GM12873 (cell line): Measurements from ENCODE around the gene EFTUD2.

Experiments used
- CTCF ChIP-seq: IDR thresholded peaks from 2 replicates; pipeline ENCODE4 v1.5.1; 2012; ENCODE audit warnings: low read depth, mild to moderate bottlenecking, moderate library complexity, low read length, control low read depth; ENCODE audit not compliant: insufficient read depth; ENCODE audit errors: missing control alignments

EFTUD2 gene

GRCh38 chr17:44912763-44913544 is 13.7 kb upstream of the EFTUD2 start:
- TF ChIP-seq CTCF = no peak

- TF ChIP-seq CTCF = peak; percentile 57
These were observed 12.1 kb upstream of the EFTUD2 start for GRCh38 chr17:44911133-44912001.

- no peak for TF ChIP-seq CTCF
These were observed 11.2 kb upstream of the EFTUD2 start for GRCh38 chr17:44910231-44911106.

- no peak for TF ChIP-seq CTCF
These were observed 10.5 kb upstream of the EFTUD2 start for GRCh38 chr17:44909681-44910144.

GRCh38 chr17:44908761-44909326 is 9.6 kb upstream of the EFTUD2 start:
- TF ChIP-seq CTCF = no peak

- TF ChIP-seq CTCF = no peak
These were observed 8.7 kb upstream of the EFTUD2 start for GRCh38 chr17:44907729-44908470.
